GM23248 (cell line): ENCODE data around the gene YTHDF1.

ENCODE experiments used
- EZH2 ChIP-seq: fragments of 200-600 bp; sonication (generic); IDR thresholded peaks from 2 replicates; pipeline ENCODE4 v1.6.1; 2018; ENCODE audit warnings: antibody characterized with exemption, mild to moderate bottlenecking; ENCODE audit not compliant: insufficient read depth, poor library complexity, severe bottlenecking
- EZH2phosphoT487 ChIP-seq: fragments of 200-600 bp; sonication (generic); IDR thresholded peaks from 2 replicates; pipeline ENCODE4 v1.6.1; 2018; ENCODE audit warnings: antibody characterized with exemption, moderate library complexity, mild to moderate bottlenecking, low read depth; ENCODE audit not compliant: insufficient read depth

GRCh38 chr20:63150911-63151531, 64.9 kb downstream of the YTHDF1 start:
- TF ChIP-seq EZH2 (no peak), EZH2phosphoT487 (no peak)
